GM21619 (cell line): Measurements from ENCODE around the gene ARHGEF3.
A peak's percentile ranks its signal among the peaks of the same experiment; 100 is the strongest.

Experiments
- ATAC-seq: cut with Tn5 transposase; IDR thresholded peaks from one replicate; pipeline ENCODE4 v1.9.1; 2021; ENCODE audit not compliant: unreplicated experiment

The ARHGEF3 gene, protein sequence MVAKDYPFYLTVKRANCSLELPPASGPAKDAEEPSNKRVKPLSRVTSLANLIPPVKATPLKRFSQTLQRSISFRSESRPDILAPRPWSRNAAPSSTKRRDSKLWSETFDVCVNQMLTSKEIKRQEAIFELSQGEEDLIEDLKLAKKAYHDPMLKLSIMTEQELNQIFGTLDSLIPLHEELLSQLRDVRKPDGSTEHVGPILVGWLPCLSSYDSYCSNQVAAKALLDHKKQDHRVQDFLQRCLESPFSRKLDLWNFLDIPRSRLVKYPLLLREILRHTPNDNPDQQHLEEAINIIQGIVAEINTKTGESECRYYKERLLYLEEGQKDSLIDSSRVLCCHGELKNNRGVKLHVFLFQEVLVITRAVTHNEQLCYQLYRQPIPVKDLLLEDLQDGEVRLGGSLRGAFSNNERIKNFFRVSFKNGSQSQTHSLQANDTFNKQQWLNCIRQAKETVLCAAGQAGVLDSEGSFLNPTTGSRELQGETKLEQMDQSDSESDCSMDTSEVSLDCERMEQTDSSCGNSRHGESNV

DNA sequence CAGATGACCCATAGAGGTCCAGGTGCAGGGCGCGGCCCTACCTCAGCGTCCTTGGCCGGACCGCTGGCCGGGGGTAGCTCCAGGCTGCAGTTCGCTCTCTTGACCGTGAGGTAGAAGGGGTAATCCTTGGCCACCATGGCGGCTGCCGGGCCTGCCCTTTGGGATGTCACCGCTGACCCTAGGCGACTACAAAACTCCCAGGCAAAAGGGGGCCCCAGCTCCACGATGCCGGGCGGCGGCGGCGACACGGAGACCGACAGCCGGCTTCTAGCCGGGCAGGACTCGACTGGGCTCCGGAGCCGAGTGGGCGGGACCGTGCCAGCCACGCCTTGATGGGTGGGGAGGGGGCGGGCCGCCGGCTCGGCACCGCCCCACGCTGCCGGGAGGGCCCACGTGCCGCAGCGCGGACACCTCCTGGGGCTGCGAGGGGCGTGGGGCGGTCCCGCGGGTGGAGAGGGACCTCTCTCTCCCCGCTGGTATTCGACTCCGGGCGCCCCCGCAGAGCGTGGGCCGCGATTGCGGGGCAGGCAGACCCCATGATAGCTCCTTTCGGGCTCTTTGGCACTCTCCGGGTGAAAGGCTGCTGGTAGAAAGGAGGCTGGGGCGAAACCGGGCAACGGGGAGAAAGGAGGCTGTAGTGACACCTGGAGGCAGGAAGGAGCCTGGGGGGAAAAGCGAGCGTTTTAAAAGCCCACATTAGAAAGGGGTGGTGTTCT, at the start of gene ARHGEF3:
ARHGEF3 (minus strand) TSS at position 288 of the 716 bp plus-strand sequence; CDS start at position 137, 151 bp downstream.
- peak; percentile 85 for ATAC-seq

DNA sequence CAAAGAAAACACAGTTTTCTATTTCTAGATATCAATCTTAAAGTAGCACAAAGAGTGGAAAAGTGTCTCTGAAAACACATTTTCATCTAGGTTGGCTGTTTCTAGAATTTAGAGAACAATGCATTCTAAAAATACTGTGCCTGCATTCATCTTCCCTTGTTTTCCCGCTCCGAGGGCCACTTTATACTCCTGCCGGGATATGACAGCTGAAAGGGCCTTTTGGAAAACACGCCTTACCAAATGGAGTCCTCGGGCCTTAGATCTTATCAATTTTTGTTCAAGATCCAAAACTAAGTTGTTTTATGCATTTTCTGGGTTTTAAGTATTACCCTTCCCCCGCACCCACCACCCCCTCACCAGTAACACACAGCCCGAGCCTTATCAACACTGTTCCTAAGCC, 47.9 kb upstream of the ARHGEF3 start:
- no peak for ATAC-seq

DNA sequence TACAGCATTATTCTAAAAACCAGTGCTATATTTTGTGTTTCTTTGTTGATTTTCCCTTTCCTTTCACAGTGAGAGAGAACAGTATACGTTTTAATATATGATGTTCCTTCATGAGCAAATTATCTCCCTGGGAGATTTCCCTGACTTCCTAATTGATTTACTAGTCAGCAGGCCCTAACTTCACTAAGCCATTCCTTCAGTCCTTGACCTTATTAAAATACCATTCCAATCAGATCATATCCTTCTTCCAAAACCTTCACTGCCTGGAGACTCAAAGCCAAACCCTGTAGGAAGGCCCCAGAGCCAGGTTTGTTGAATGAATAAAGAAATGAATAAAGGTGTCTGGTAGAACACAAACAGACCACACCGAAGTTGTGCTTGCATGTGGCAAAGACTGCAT, 43.8 kb upstream of the ARHGEF3 start:
- no peak for ATAC-seq

DNA sequence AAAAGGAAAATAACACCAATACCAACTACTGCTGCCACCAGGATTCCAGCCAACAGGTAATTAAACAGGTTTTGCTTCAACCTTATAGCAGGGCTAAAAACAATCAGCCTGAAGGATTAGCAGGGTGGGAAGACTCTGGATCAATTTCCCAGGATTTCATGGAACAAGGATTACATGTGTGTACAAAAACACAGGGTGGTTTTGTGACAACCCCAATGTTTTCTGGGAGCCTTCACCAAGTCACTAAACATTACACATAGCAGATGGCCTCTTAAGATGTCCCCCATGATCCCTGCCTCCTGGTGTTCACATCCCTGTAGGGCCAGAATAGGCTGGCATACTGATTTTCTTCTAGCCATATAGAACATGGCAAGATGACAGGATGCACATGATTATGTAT, 42.8 kb upstream of the ARHGEF3 start:
- ATAC-seq: no peak

DNA sequence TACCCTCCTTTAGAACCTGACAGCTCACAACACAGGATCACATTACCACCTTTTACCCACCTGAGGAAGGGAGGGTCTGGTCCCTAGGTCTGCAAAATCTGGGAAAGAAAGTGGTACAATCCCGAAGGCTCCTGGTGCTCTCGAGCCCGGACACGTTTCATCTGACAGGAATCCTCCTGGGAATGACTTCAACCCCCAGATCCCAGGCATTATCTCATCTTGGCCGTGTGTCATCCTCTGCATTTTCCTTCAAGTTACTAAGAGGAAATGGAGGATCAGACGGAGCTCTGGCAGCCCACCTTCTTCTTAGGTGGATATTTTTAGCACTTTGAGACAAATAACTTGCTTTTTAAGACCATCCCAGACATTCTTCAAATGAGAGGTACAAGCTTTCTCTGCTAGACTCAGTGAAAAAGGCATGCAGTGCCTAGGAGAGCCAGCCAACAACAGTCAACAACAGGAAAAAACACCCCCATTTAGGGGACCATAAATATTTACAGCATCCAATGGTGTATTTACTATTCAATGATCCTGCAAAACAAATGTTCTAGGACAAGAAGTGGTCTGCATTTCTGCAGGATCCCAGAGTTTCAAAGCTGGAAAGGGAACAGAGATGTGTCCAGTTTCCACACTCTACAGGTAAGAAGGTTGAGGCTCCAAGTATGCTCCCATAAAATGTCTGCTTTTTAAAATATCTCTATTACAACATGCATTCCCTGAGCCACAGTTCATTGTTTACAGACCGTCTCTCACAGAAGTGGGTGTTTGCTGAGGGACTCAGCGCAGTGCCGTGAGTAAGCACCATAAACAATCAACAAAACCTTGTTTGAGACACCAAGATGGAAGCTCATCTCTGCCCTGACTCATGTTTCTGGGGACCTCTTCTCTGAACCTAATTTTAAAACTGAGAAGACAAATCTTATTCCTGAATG, 38.3 kb upstream of the ARHGEF3 start:
- ATAC-seq: no peak

DNA sequence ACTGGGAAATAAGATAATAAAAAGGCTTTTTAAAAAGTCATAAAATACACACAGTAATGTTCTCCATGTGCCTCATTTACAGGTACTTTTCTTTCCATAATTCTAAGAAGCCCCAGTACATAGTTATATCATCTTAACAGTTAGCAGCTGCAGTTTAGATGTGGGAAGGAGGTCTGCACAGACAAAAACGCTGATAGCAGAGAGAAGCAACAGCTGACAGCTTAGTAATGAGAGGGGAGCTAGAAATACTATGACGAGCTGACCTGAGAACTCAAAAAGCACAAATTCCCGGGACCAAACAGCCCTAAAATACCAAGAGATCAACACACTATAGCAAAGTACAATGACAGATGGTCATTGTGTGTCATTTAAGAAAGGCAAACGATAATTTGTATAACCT, 36.7 kb upstream of the ARHGEF3 start:
- no peak for ATAC-seq

DNA sequence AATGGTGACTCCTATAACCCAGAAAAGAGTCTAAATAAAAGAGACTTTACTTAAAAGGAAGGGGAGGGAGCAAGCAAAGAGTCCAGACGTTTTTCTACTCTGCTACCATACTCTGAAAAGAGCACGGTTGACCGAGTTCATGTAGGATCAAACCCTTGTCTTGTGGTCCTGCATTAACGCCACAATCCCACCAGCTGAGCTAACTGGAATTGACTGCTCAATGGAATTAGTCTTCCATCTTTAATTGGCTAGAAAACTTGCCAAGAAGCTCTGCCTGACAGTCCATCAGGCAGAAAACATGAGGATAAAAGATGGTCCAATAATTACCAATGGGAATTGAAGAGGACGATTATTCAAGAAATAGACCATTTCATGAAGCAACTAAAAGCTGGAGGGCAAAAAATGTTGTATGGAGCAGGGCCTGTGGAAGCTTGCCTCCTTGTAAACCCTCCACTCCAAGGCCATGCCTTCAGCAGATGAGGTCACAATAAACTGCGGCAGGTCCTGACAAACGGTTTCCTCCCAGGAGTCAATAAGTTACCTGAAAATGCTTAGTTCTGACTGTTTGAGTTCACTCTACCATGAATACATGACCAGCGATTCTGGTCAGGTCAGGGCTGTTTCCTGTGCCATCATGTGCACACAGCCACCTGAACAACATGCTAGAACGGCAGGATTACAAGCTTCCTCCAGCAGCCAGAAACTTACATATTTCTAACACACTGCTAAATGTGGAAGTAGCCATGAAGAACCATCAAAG, 35.6 kb upstream of the ARHGEF3 start:
- ATAC-seq: peak; percentile 93

DNA sequence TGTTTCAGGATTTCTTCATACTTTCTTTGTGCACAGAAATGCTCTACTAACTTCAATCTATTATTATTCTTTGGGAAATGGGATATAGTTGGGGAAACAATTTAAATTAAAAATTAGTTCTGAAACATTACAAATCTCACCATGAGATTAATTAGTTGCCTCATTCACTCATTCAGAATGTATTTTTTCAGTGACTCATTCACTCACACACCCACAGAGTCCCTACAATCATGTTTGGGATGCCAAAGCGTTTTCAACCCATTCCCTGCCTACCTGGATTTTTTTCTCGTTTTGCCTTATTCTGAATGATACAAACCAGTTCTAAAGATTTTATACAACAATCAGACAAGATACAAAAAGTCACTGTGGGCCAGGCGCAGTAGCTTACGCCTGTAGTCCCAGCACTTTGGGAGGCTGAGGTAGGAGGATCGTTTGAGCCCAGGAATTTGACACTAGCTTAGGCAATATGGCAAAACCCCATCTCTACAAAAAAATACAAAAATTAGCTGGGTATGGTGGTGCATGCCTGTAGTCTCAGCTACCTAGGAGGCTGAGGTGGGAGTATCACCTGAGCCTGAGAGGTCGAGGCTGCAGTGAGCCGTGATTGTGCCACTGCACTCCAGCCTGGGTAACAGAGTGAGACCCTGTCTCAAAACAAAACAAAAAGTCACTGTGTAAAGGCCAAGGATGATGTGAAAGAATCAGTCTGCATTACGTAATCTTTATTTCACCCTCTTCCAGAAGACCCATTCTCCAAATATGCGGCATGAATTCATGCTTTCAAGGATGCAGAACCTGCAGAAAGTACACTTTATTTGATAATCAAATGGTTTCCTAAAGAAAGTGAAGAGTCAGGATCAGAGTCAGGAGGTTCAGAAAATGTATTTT, 34.8 kb upstream of the ARHGEF3 start:
- no peak for ATAC-seq

DNA sequence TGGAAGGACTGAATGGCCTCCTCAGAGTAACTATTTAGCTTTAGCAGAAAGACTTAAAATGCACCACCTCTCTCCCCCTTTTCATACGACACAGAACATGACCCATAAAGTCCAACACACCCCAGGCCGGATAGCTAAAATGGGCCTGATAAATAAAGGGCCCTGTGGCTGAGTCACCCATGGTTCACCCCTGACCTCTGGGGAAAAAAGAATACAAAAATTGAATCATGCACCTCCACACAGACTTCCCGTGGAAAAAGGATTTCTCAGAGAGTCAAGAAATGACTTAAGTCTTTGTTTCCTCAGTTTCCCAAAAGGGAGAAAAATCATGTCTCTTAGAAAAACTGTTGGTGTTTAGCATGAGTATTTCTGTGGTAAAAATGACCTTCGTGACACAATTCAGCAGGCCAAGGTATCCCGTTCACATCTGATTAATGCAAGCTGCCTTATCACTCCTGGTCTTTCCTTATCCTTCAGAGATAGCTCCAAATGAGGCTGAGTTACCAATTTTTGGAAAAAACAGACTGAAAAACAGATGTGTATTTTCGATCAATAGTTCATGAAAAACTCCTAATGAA, 34.0 kb upstream of the ARHGEF3 start:
- no peak for ATAC-seq

DNA sequence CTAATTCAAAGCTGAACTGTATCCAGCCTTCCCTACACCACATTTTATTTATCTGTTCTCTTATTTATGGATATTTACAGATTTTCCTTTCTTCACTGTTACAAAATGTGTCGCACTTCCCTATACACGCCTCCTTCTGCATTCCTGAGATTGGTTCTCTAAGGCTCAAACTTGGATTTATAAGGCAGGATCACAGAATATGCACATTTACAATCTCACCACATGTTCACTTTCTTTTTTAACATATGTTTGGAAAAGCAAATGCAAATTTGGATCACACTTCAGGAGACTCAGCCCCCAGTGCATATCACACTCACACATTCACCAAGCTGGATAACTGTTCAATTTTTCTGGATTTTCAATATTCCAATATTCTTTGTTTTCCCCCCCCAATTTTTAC, 31.8 kb upstream of the ARHGEF3 start:
- no peak for ATAC-seq

DNA sequence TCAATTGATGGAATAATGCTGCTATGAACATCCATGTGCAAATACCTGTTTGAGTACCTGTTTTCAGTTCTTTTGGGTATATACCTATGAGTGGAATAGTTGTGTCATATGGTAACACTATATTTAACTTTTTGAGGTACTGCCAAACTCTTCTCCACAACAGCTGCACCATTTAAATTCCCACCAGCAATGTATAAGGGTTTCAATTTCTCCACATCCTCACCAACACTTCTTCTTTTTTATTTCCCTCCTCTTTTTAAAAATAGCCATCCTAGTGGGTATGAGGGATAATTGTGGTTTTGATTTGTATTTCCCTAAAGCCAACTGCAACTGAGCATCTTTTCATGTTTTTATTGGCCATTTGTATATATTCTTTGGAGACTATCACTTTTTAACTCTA, 31.3 kb upstream of the ARHGEF3 start:
- ATAC-seq: no peak

DNA sequence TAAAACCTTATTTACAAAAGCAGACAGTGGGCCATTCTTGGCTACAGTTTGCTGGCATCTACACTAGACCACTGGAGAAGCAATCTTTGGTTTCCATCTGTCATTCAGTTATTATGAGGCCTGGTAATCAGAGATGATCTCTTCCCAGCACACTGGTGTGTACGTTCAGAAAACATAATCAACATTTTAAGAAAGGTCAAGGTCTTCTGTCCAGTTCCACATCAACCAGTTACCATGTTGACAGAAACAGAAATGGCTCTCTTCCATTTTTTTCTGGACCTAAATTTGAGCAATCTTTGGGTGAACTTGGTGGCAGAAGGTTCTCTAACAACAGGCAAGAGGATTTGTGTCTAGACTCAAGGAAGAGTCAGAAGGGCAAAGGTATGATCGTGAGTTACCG, 29.8 kb upstream of the ARHGEF3 start:
- ATAC-seq: no peak

DNA sequence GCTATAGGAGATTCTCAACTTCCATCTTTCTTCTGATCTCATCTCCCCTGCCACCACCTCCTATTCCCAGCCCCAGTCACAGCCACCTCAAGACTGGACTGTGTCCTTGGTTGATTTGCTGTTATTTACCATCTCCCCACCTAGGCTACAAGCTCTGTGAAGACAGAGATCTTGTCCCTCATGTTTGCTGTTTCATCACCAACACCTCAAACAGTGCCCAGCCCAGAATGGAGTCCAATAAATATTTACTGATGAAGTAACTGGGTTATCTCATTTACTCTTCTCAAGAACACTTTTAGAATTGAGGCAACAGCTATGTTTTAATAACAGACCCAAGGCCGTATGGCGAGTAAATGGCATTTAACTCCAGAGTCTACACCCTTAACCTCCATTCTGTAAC, 29.1 kb upstream of the ARHGEF3 start:
- no peak for ATAC-seq

DNA sequence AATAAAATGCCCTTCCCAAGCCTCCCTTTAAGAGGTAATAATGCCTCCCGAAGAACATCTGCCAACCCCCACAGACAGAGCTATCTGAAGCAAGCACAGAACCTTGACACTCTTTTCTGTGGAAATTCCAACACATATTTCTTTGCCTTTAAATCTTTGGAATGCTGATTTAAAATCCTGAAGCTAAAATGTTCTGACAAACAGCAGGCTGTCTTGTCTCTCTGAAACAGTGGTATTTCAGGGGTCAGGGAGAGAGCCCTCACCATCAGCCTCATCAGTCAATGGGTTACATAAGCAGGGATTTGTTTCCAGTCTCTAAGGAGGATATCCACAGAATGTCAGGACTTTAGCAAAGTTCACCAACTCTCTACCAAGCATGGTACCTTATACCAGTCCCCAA, 27.8 kb upstream of the ARHGEF3 start:
- no peak for ATAC-seq

DNA sequence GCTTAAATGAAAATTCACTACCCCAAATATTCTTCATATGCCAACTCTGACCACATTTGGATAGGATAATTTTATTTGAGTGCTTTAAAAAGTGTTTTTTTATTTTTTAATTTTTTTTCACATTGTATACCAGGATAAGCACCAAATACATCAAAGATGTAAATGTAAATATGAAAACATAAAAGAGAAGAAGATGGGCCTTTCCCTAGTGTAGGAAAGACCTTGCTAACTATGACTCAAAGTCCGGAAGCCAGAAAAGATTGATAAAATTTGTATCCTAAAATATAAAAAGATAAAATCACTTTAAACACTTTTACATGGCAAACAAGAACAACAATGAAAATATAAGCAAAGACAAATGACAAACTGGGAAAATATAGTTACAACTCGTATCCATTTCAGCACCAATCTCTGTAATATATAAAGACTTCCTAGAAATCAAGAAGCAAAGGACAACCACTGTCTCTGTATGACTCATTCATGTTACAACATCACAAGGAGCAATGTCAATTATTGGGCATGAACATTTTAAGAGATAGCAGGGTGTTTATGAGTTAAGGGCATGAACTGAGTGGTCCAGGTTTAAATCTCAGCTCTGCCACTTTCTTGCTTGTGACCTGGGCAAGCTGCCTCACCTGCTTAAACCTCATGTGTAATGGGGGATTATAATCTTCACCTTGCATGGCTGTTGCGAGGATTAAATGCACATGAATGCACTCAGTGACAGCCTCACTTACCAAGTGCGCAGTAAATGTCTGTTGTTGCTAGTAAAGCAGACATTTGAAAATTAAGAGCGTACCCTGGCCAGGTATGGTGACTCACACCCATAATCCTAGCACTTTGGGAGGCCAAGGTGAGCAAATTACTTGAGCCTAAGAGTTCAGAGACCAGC, 25.3 kb upstream of the ARHGEF3 start:
- no peak for ATAC-seq

DNA sequence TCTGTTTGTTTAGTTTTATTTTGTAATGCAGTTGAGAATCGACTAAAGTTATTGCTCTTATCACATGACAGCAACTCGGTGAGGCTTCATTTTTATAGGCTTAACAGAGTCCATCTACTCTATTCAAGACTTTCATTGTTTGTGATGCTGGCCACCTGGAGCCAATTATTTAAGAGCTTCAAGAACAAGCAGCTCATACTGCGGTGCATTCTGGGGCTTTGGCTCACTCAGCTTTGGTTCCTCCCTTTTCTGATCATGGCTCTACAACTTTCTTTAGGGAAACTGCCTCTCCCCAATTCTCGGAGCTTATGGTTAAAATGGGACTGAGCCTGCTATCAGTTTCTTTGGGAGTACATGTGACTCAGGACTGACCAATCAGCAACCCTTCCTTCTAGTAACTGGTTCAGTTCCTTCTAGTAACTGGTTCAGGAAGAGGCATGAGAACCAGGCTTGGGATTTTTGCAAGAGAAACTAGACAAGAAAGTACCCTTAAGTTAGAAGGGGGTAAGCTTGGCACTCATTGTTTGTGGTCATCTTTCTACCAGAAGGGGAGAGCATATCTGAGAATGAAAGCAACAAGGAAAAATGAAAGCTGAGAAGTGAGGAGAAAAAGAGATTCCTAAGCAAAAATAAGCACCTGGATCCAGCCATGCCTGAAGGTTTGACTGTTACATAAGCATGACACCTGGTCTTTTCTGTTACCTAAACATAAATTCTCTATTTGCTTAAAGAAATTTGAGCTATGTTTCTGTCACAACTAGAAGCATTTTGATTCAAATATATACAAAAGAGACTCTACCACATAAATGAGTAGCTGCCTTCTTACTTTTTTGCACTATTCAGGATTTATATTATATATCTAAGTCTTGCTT, 24.1 kb upstream of the ARHGEF3 start:
- ATAC-seq: no peak
